Inferior parietal cortex (tissue), 1 donor: Measurements from ENCODE around the gene RGS6.

Source experiments
- DNase-seq: peaks from one replicate; pipeline ENCODE4 v3.0.0-alpha.2; 2016; ENCODE audit errors: extremely low spot score

The RGS6 gene

DNA sequence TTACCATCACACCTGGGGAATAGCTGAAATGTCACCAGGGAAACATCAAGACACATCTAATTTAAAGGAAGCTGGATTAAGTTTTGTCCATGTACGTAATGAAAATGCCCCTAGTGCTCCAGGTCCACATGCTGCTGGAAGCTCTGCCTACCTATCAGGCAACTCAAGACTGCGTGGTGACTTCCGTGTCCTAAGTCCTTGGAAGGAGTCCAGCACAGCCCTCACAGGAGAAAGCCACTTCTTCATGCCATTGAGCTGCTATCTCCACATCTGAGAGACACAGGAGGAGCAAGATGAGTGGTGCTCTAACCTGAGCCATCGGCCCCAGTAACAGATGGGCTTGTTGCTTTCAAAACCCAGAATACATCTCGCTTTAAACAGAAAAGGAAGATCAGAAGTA, 645.3 kb downstream of the RGS6 start:
- DNase-seq = no peak

DNA sequence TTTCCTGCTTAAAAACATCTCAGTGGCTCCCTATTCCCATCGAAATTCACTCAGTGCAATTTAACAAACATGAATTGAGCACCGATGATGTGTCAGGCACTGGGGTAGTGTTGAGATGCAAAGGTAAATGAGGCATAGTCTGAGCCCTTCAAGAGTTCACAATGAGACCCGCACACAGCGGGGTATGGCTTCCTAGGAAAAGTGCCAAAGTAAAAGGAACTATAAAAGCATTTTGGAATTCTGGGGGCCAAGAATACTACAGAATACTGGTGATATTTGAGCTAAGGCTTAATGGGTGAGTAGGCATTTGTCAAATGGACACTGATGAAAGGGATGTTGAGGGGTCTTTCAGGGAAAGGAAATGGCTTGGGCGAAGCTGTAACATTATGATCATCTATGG, 646.3 kb downstream of the RGS6 start:
- no peak for DNase-seq

DNA sequence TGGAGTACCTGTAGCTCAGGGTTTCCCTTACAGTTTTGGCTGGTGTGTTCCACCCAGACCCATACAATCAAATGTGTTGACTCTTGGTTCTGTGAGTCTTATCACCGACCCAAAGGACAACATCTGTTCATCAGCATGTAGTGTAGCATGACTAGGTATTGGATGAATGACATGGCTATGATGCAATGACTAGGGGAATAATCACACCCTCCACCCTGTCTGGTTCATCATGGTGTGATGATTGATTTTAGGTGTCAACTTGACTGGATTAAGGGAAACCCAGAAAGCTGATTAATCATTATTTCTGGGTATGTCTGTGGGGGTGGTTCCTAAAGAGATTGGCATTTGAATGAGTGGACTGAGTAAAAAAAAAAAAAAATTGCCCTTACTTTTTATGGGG, 650.4 kb downstream of the RGS6 start:
- DNase-seq = no peak

DNA sequence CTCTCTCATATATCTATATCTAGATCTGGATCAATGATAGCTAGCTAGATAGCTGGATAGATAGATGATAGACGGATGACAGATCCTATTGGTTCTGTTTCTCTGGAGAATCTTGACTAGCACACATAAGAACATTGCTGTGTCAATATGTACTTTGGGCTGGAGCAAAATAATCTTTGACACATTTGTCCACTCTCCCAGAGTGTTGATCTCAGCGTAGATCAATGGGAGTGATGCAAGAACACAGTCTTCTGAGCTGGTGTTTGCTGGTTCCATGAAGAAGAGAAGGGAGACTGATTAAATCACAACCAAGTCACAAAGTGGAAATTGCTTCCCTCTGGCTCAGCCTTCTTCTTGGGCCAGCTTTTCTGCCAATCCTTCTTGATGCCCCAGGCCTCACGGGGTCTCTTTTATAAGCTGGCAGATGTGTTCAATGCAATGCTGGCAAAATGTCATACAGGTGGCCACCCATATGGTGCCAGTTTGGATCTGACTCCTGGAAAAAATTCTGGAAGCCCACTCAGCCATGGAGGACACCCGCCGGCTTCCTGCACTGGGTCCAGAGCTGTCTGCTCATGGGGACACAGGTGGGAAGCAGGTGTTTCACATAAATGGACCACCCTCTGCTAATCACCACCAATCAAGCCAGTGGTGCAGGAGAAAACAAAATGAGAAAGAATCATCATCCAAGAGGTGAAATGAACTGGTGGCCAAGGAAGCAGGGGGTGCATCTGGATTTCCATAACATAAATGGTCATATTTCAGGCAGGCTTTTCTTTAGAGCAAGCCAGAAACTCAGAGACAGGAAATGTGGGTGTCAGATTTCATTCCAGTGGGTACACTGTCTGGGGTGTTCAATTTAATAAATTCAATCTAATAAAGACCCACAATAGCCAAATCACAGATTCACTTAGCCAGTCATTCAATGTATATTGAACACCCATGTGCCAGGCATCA, 651.4 kb downstream of the RGS6 start:
- DNase-seq = no peak

DNA sequence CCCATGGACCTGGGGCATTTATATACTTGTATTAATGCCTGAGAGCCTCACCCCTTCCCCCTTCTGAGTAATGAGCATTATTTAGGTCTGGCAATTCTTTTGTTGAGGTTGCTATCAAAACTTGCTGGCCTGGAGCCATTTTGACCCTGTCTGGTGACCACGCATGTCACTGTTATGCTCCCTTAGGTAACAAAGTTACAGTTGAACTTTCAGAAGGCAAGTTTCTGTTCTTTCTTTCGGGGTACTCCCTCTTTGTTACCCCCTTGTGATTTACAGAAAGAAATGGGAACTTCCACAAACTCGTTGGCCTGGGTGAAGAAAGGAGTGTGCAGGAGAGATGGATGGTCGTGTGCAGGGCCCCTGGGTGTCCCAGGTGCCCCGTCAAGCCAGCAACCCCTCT, 656.3 kb downstream of the RGS6 start:
- DNase-seq = no peak

DNA sequence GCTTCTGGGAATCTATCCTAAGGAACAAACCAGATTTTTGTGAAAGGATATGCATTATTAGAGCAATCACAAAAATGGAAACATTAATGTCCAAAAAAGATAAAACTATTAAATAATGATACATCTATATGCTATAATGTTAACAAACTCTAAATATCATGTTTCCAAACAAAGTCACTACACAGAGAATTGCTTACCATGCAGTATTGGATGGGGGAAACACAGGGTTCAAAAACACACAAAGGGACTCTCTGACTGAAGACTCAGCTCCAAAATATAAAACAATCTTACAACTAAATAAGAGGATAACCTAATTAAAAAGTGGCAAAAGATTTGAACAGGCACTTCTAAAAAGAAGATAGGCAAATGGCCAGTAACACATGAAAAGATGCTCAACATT, 657.4 kb downstream of the RGS6 start:
- no peak for DNase-seq

DNA sequence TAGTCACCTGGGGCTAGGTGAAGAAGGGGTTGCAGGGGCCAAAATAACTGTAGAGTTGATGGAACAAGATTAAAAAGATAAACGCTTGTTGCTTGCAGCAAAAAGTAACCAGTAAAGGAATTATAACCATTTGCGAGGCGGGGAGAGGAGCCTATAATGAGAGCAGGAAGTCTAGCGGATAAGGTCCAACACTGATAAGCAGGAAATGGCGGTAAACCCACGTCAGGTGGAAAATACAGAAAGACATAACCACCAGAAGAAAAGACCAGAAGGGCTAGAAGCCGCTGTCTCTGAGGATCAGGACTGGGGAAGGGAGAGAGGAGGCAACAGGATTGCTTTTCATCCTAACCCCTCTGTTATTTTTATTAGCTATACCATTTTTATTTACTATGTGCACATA, 658.3 kb downstream of the RGS6 start:
- DNase-seq = no peak

DNA sequence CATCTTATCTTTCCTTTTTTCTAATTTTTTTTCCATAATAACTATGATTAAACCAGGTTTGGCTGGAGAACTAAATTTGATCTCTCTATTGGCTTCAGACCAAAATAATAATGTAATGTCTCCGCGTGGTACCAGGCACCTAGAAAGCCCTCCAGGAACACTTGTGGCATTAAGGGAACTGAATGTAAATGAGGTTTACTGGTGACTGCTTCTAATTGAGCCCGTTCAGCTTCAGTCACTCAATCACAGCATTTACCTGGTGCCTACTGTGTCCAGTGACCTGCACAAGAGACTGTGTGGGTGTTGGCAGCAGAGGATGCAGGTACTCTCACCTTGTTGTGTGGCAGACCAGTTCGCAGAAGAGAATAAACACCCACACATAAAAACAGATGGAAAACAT, 659.2 kb downstream of the RGS6 start:
- DNase-seq = no peak

DNA sequence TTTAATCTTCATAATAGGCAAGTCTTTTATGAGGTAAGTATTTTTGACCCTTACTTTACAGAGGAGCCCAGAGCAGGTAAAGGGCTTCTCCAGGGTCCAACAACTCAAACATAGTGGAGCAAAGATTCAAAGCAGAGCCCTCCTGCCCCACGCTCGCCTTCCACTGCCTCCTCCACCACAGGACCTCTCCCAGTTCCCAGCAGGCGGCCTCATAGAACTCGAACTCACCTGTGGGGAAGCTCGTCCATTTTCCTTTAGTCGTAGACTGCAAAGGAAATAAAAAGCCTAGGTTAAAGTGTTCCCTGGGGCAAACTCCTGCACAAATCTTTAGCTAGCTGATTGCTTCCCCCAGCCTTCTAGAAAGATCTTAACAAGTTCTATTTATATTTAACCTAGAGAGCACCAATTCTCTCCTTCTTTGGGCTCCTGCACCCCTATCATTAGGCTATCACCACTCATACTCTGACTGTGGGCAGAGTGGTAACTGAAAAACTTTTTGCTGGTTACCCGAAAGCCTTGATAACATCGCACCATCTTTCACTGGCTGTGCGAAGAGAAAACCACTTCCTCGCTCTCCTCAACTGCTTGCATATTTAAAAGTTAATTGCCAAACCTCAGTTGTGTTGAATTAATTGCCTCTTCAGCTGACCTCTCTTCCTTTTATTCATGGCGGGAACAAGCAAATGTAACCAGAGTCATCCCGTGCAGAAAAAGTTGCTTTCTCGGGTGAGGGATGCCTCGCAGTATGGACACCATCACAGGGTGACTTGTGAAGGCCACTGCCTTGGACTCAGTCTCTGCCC, 662.1 kb downstream of the RGS6 start:
- no peak for DNase-seq

DNA sequence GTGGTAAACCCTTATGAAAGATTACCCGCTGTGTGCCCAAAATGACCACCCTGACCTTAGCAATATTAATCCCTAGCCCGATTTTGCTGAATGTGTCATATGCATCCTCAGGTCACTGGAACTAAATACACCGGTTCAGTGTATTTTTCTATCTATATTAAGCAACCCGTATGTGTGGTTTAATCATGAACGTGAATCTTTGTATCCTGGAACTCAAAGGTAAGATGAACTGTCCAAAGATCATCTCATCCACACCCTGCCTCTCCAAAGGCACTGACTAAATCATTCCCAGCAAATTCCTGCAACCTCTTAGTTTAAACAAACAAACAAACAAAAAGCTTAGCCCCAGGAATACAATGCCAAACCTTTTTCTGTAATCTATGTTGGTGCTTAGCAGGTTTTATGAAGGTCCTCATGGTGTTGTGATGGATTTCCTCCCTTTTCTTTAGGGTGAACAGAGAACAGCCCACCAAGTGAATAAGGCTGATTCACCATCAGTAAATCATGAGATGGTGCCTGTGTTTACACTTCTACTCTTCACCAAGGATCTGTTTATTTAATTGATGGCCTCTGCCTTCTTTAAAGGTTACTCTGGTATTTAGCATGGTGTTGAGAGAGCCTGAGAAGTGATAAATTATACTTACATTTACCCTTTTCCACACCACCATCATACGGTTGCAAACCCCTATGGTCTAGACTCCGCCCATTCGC, 663.1 kb downstream of the RGS6 start:
- DNase-seq = no peak

DNA sequence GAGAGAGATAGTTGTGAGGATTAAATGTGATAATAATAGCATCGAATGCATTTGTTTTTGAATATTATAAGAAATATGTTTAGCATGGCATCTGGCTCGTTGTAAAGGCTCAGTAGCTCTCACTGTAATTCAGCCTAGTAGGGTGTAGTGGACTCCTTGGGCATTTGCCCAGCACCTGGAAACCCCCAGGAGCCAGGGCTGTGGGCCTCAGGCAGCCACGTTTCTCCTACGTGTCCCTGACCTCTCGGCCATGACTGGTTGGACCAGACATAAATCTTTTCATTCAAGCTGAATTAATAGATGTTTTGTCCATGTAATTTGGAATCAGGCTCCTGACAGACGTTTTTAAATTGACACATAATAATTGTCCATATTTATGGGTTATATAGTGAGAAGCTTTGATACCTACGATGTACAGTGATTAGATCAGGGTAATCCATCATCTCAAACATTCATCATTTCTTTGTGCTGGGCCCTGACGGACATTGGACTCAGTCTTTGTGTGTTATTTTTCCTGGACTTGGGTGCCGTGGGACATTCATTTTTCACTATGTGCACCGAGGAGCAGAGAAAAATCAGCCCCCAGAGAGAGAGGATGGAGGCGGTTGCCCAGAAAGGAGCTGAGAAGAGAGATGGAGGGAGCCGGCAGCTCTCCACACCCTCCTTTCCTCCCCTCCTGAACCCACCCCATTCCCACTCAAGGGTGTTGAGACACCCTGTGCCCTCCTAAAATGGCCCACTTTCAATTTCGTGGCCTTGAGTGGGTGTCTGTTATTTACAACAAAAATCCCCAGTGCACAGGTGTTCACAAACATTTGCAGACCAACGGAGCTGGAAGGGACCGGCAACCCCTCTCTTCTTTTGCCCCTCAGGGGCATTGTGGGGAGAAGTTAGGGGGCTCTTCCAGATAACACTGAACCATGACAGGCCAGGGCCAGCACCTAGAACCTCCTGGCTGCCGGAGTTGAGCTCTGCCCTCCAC, 665.3 kb downstream of the RGS6 start:
- DNase-seq = no peak

DNA sequence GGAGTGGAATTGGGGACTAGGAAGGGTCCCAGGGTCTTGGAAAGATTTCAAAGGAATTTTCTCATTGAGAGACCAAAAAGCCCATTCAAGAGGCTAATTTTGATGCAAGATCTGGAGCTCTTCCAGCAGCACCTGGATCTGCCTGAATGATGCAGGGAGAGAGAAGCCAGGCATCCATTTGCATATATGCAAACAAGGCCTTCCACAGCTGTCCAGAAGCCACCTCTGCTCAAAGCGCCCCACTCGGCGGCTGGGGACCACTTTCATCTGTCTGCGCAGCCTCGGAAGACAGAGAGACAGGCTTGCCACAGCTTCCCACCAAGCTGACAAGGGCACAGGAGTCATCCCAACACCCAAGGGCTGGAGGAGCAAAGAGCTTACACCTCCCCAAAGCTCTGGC, 666.1 kb downstream of the RGS6 start:
- DNase-seq = no peak

DNA sequence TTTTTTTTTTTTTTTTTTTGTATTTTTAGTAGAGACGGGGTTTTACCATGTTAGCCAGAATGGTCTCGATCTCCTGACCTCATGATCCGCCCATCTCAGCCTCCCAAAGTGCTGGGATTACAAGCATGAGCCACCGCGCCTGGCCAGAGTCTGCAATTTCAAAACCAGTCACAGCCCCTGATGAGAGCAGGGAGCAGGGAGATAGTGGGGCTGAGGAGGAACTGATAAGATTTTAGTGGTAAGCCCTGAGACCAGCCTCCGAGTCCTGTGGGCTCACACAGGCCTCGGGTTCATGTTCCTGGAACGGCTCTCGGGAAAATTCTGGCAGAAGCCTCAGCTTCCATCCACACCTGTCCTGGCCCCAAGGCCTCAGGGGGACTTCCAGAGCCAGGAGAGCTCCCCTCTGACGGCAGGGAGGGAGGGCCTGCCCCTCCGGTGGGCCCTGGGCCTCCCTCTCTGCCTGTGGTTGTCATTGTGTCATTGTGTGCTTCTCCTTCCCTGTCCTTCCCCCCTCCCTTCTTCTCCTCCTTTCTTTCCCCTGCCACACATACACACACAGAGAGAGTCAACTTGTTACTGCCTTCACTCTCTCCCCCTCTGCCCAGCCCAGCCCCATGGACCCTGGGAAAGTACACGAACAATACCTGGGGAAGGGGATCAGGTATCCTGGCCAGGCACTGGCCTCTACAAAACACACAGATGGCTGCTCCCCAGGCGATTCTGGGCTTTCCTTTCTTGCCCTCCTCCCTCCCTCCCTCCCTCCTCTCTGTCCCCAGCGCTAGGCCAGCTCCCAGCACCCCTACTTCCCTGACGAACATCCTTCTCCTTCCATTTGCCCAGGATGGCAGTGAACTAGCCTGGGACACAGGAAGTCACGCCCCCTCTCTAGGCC, 667.6 kb downstream of the RGS6 start:
- DNase-seq = no peak

DNA sequence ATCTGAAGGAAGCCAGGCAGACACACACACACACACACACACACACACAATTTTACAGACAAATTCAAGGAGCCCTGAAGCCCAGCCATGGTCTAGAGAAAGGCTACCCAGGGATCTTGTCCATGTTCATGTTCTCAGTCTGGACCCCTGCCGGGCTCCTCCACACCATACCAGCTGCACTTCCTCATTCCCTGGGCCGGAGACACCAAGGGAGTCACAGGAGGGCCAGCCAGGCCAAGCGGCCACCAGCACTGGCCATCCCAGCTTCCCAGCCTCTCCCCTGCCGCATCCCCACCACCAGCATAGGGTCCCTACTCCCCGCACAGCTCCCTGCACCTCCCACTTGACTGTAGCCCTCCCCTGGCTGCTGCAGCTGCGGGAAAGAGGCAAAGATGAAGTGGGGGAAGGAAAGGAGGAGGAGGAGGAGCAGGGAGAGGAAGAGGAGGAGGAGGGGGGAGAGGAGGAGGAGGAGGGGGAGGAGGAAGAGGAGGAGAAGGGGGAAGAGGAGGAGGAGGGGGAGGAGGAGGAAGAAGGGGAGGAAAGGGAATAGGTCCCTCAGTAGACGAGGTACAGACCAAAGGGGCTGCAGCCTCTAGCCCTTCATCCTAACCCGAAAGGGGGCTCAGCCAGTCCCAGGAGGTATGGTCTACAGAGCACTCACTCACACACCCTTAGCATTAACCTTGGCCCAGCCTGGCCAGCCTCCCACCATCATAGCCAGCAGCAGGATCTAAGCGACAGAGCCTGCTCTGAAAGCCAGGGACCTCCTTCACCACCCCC, 668.5 kb downstream of the RGS6 start:
- DNase-seq = no peak

DNA sequence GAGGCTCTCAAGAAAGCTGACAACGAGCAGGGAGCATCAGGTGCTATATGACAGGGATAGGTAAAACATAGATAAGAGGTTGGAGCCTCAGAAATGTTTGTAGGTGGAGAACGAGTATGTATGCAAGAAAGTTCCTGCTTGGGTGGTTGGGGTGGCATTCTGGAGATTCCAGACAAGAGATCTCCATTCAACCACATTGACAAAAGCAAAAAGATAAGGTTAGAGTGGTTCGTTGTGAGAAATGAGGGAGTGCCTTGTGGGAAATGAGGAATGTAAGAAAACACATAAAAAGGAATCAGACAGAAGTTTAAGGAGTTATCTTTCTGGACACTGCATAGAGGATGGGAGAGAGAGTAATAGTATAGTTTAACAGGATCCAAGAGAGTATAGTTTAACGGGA, 671.4 kb downstream of the RGS6 start:
- DNase-seq = no peak

DNA sequence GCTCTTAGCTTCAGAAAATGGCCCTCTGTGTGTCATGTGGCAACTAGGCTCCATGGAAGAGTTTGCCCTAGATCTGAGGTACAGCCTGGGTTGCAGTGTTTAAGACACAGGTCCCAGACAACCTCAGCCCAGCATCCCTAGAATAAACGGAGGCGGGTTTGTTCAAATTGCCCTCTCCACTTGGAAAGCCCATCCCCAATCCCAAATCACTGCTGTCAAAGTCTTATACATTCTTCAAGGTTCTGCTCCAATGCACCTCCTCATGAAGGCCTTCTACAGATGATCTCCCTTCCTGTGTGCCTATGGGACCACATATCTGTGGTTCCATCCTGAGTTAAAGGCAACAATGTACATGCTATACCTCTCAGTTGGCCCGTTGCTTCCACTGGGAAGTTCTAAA, 671.9 kb downstream of the RGS6 start:
- DNase-seq = no peak

DNA sequence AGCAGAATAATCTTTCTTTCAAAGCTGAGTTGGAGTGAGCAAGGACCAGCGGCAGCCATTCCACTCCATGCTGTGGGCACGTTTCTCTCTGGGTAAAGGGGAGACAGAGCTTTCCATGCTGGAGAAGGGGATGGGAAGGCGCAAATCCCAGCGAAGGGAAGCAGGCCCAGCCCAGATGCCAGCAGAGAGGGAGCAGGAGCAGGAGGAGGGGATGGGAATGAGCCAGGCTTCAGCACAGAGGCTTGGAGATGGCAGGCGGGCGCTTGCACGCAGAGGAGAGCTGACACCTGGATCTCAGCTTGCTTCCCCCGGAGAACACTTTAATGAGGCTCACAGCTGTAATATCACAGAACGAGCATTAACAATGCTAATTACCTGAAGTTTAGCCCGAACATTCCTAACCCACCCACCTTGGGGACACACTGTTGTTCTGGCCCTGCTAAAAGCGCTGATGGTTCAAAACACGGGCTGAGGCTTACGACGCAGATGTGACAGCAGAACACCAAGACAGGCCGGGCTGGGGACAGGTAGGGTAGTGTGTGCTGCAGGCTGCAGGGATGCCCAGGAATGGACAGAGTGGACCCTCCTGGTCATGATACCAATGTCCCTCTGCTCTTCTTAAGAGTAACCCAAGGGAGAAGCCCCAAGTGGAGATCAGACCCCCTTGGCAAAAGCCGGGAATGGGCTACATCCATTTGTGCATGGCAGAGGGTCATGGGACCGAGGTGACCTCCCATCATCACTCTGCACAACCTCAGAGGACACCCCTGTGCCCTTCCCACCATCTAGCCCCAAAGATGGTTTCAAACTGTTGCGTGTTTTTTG, 673.1 kb downstream of the RGS6 start:
- DNase-seq = no peak

DNA sequence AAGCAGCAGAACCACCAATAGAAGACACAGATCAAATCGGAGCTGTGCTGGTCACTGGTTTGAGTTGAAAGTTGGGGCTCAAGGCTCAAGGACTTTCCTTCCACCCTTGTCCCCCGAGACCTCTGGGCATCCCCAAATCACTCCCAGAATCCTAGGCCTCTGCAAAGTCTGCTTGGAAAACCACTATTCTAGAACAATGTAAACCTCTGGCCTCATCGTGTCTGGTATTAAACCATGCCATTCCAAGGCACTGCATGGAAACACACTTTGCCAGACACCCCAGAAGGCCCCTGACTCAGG, 673.6 kb downstream of the RGS6 start:
- no peak for DNase-seq

DNA sequence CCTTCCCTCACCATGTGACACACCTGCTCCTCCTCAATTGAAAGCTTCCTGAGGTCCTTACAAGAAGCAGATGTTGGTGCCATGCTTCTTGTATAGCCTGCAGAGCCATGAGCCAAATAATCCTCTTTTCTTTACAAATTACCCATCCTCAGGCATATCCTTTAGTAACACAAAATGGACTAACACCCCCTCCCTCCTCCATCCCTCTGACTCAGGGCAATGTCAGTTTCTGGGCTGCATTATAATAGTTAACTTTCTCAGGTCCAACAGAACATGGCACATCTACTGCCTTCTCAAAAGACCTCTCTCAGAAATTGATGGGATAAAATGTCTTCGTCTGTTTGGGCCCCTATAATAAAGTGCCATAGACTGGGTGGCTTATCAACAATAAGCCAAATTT, 674.6 kb downstream of the RGS6 start:
- no peak for DNase-seq
